ENCODE results near the gene RGS3. TPM values are rescaled to one million over a fixed set of nuclear protein-coding genes. Genes with fewer than 3 reads are reported as not detected.

The RGS3 gene
- total and polyA plus RNA-seq, 2 of the 13 experiments (the other 11 are each of a cell fraction or from before 2014, with no cell fraction given): 17.1 to 28.8 TPM

DNA sequence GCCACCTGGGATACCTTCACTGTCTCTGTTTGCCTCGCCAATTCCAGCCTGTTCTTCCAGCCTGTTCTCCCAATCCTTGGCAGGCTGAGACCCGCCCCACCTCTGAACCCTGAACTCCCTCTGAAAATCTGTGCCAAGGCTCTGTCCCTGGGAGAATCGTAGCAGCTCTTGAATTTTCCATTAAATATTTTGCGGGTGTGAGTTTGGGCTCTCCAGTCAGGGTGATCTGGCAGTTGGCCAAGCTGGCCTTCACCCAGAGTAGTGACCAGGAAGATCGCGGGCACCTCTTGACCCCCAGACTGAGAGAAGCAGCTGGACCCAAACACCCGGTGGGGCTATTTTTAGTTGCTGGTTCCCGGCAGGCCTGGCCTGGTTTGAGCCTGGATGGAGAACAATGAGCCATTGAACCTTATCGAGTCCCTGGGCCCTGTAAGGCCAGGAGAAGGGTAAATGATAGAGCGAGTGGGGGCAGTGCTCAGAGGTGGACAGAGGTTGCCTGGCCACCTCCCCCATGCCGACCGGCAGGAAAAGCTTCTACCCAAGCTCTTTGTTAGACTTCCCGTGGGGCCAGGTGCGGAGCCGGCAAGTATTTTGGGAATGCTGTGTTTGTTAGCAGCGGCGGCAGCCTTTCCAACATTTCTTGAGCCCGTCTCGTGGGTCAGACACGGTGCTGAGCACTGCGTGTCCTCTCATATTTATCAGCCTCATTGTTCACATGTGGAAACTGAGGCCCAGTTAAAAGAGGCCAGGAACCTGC lies 146.2 kb downstream of the RGS3 start (continued):
- TF ChIP-seq, protein P1, sequence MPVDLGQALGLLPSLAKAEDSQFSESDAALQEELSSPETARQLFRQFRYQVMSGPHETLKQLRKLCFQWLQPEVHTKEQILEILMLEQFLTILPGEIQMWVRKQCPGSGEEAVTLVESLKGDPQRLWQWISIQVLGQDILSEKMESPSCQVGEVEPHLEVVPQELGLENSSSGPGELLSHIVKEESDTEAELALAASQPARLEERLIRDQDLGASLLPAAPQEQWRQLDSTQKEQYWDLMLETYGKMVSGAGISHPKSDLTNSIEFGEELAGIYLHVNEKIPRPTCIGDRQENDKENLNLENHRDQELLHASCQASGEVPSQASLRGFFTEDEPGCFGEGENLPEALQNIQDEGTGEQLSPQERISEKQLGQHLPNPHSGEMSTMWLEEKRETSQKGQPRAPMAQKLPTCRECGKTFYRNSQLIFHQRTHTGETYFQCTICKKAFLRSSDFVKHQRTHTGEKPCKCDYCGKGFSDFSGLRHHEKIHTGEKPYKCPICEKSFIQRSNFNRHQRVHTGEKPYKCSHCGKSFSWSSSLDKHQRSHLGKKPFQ (CRISPR knock-in tag; IDR thresholded peaks at IDR 0.05; ENCODE audit: insufficient replicate concordance): no peak
- no peak for TF ChIP-seq ZNF234 (CRISPR knock-in tag; conservative IDR thresholded peaks at IDR 0.05)
- TF ChIP-seq, protein P2, sequence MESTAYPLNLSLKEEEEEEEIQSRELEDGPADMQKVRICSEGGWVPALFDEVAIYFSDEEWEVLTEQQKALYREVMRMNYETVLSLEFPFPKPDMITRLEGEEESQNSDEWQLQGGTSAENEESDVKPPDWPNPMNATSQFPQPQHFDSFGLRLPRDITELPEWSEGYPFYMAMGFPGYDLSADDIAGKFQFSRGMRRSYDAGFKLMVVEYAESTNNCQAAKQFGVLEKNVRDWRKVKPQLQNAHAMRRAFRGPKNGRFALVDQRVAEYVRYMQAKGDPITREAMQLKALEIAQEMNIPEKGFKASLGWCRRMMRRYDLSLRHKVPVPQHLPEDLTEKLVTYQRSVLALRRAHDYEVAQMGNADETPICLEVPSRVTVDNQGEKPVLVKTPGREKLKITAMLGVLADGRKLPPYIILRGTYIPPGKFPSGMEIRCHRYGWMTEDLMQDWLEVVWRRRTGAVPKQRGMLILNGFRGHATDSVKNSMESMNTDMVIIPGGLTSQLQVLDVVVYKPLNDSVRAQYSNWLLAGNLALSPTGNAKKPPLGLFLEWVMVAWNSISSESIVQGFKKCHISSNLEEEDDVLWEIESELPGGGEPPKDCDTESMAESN (CRISPR knock-in tag; conservative IDR thresholded peaks at IDR 0.05): no peak; the same call in 1 of the 2 replicates
- no peak for TF ChIP-seq ZNF253 (CRISPR knock-in tag; IDR thresholded peaks at IDR 0.05; ENCODE audit: borderline replicate concordance)
- TF ChIP-seq KAT7 (CRISPR knock-in tag; IDR thresholded peaks at IDR 0.05; ENCODE audit: borderline replicate concordance): no peak
- 0 out of 2 replicates have a peak, but pooled peaks have one; percentile 42 for TF ChIP-seq ZNF274 (CRISPR knock-in tag; IDR thresholded peaks at IDR 0.05)
- TF ChIP-seq ZNF224 (CRISPR knock-in tag; IDR thresholded peaks at IDR 0.05): no peak
- TF ChIP-seq MAZ (IDR thresholded peaks at IDR 0.05; ENCODE audit: borderline replicate concordance, low read depth, low read length): no peak
- no peak; the same call in 1 of the 2 replicates for TF ChIP-seq MAZ (CRISPR knock-in tag; IDR thresholded peaks at IDR 0.05; ENCODE audit: low read depth)
- peak; percentile 77; the same call in 1 of the 2 replicates for TF ChIP-seq ARNTL (CRISPR knock-in tag; IDR thresholded peaks at IDR 0.05)
- no peak for TF ChIP-seq PHF8 (CRISPR knock-in tag; IDR thresholded peaks at IDR 0.05)
- 0 out of 2 replicates have a peak, but pooled peaks have one; percentile 50 for TF ChIP-seq ZNF567 (CRISPR knock-in tag; IDR thresholded peaks at IDR 0.05; ENCODE audit: borderline replicate concordance)
- no peak for TF ChIP-seq RFX3 (CRISPR knock-in tag; IDR thresholded peaks at IDR 0.05)
- peak; percentile 97 for TF ChIP-seq ZNF350 (CRISPR knock-in tag; IDR thresholded peaks at IDR 0.05; ENCODE audit: borderline replicate concordance, low read depth)
- TF ChIP-seq, protein P3, sequence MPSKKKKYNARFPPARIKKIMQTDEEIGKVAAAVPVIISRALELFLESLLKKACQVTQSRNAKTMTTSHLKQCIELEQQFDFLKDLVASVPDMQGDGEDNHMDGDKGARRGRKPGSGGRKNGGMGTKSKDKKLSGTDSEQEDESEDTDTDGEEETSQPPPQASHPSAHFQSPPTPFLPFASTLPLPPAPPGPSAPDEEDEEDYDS (CRISPR knock-in tag; IDR thresholded peaks at IDR 0.05): peak; percentile 67
- TF ChIP-seq MYNN (CRISPR knock-in tag; IDR thresholded peaks at IDR 0.05; ENCODE audit: low read depth): no peak
- TF ChIP-seq EZH2 (conservative IDR thresholded peaks at IDR 0.05; ENCODE audit: low read depth, low read length): no peak
- TF ChIP-seq ZNF747 (CRISPR knock-in tag; IDR thresholded peaks at IDR 0.05; ENCODE audit: borderline replicate concordance): peak; percentile 52; the same call in 1 of the 2 replicates
- TF ChIP-seq SOX6 (IDR thresholded peaks at IDR 0.05): no peak
- TF ChIP-seq SOX6 (CRISPR knock-in tag; IDR thresholded peaks at IDR 0.05): peak; percentile 98
- TF ChIP-seq HOXA7 (CRISPR knock-in tag; IDR thresholded peaks at IDR 0.05): no peak
- TF ChIP-seq, protein P4, sequence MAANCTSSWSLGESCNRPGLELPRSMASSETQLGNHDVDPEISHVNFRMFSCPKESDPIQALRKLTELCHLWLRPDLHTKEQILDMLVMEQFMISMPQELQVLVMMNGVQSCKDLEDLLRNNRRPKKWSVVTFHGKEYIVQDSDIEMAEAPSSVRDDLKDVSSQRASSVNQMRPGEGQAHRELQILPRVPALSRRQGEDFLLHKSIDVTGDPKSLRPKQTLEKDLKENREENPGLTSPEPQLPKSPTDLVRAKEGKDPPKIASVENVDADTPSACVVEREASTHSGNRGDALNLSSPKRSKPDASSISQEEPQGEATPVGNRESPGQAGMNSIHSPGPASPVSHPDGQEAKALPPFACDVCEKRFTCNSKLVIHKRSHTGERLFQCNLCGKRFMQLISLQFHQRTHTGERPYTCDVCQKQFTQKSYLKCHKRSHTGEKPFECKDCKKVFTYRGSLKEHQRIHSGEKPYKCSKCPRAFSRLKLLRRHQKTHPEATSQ (CRISPR knock-in tag; IDR thresholded peaks at IDR 0.05; ENCODE audit: borderline replicate concordance): no peak; the same call in 1 of the 2 replicates
- TF ChIP-seq, protein P5, sequence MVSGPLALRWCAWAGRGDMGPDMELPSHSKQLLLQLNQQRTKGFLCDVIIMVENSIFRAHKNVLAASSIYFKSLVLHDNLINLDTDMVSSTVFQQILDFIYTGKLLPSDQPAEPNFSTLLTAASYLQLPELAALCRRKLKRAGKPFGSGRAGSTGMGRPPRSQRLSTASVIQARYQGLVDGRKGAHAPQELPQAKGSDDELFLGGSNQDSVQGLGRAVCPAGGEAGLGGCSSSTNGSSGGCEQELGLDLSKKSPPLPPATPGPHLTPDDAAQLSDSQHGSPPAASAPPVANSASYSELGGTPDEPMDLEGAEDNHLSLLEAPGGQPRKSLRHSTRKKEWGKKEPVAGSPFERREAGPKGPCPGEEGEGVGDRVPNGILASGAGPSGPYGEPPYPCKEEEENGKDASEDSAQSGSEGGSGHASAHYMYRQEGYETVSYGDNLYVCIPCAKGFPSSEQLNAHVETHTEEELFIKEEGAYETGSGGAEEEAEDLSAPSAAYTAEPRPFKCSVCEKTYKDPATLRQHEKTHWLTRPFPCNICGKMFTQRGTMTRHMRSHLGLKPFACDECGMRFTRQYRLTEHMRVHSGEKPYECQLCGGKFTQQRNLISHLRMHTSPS (CRISPR knock-in tag; IDR thresholded peaks at IDR 0.05; ENCODE audit: low read depth): peak; percentile 76
